ENCODE data around the gene NKX6-1.

The NKX6-1 gene

GRCh38 chr4:84498203-84498934 is 723 bp downstream of the NKX6-1 start:
- peaks cover 85 to 100% of the 10 kb centered on the region in 2 donors for H3K27me3 ChIP-seq (ENCODE audit: control insufficient read depth in 1 of 2, insufficient read depth in 2 of 2, low read length in 2 of 2)
- H3K9ac ChIP-seq (ENCODE audit: low read length in 2 of 2): no peak overlapping the region
- H3K27ac ChIP-seq (ENCODE audit: low read length): no peak overlapping the region
- H3K4me3 ChIP-seq (ENCODE audit: low read length in 2 of 2): peak overlapping the region; percentile 69
- H3K9me3 ChIP-seq (ENCODE audit: control insufficient read depth in 2 of 2, low read length in 2 of 2): peaks cover 0 to 2% of the 10 kb centered on the region in 2 donors
- H3K36me3 ChIP-seq (ENCODE audit: control insufficient read depth in 2 of 2, insufficient read depth in 2 of 2, low read length in 2 of 2): no peaks in the 10 kb centered on the region
- peaks cover 37% of the 10 kb centered on the region for H3K4me1 ChIP-seq (ENCODE audit: control insufficient read depth, insufficient read depth, low read length)

- H3K27ac ChIP-seq (ENCODE audit: low read length): no peak overlapping the region
- peaks cover 0 to 2% of the 10 kb centered on the region in 2 donors for H3K9me3 ChIP-seq (ENCODE audit: control insufficient read depth in 2 of 2, low read length in 2 of 2)
- H3K9ac ChIP-seq (ENCODE audit: low read length in 2 of 2): no peak overlapping the region
- no peaks in the 10 kb centered on the region for H3K36me3 ChIP-seq (ENCODE audit: control insufficient read depth in 2 of 2, insufficient read depth in 2 of 2, low read length in 2 of 2)
- peaks cover 42% of the 10 kb centered on the region for H3K4me1 ChIP-seq (ENCODE audit: control insufficient read depth, insufficient read depth, low read length)
- H3K4me3 ChIP-seq (ENCODE audit: low read length in 2 of 2): peak overlapping the region; percentile 69
- H3K27me3 ChIP-seq (ENCODE audit: control insufficient read depth in 1 of 2, insufficient read depth in 2 of 2, low read length in 2 of 2): peaks cover 83 to 100% of the 10 kb centered on the region in 2 donors
These were observed 1.4 kb downstream of the NKX6-1 start for GRCh38 chr4:84497504-84498202.

GRCh38 chr4:84496706-84497503 is 2.2 kb downstream of the NKX6-1 start:
- Histone ChIP-seq H3K27ac (ENCODE audit: low read length) (no peak overlapping the region), H3K9ac (ENCODE audit: low read length in 2 of 2) (no peak overlapping the region), H3K27me3 (ENCODE audit: control insufficient read depth in 1 of 2, insufficient read depth in 2 of 2, low read length in 2 of 2) (peaks cover 84 to 98% of the 10 kb centered on the region in 2 donors), H3K9me3 (ENCODE audit: control insufficient read depth in 2 of 2, low read length in 2 of 2) (peaks cover 0 to 2% of the 10 kb centered on the region in 2 donors), H3K4me1 (ENCODE audit: control insufficient read depth, insufficient read depth, low read length) (peaks cover 42% of the 10 kb centered on the region), H3K4me3 (ENCODE audit: low read length in 2 of 2) (no peak overlapping the region), H3K36me3 (ENCODE audit: control insufficient read depth in 2 of 2, insufficient read depth in 2 of 2, low read length in 2 of 2) (no peaks in the 10 kb centered on the region)

- Histone ChIP-seq H3K4me1 (ENCODE audit: control insufficient read depth, insufficient read depth, low read length) (peaks cover 42% of the 10 kb centered on the region), H3K9me3 (ENCODE audit: control insufficient read depth in 2 of 2, low read length in 2 of 2) (peaks cover 0 to 2% of the 10 kb centered on the region in 2 donors), H3K27me3 (ENCODE audit: control insufficient read depth in 1 of 2, insufficient read depth in 2 of 2, low read length in 2 of 2) (peaks cover 82 to 98% of the 10 kb centered on the region in 2 donors), H3K4me3 (ENCODE audit: low read length in 2 of 2) (no peak overlapping the region), H3K9ac (ENCODE audit: low read length in 2 of 2) (no peak overlapping the region), H3K27ac (ENCODE audit: low read length) (no peak overlapping the region), H3K36me3 (ENCODE audit: control insufficient read depth in 2 of 2, insufficient read depth in 2 of 2, low read length in 2 of 2) (no peaks in the 10 kb centered on the region)
These were observed 2.8 kb downstream of the NKX6-1 start for GRCh38 chr4:84496331-84496705.

DNA sequence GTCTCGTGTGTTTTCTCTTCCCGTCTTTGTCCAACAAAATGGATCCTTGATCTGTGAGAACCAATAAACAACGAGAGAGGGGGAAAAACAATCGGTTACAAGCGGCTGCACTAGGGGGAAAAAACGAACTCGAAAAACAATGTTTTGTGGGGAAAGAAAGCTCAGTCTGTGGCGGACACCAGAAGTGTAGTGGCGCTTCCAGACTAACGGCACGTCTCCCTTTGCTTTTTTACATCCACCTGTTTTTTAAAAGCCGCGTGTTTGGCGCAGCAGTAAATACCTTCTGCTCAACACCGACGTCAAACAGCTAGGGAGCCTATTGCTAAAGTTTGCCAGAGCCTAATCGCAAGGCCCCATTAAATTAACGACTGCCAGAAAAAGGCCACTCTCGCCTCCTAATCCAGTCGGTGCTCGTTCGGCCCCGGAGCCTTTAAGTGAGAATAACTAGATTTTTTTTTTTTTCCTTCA is 3.3 kb downstream of the NKX6-1 start:
- no peak overlapping the region for H3K4me3 ChIP-seq (ENCODE audit: low read length in 2 of 2)
- H3K9ac ChIP-seq (ENCODE audit: low read length in 2 of 2): no peak overlapping the region
- H3K4me1 ChIP-seq (ENCODE audit: control insufficient read depth, insufficient read depth, low read length): peaks cover 42% of the 10 kb centered on the region
- H3K9me3 ChIP-seq (ENCODE audit: control insufficient read depth in 2 of 2, low read length in 2 of 2): peaks cover 0 to 2% of the 10 kb centered on the region in 2 donors
- H3K27ac ChIP-seq (ENCODE audit: low read length): no peak overlapping the region
- peaks cover 78 to 98% of the 10 kb centered on the region in 2 donors for H3K27me3 ChIP-seq (ENCODE audit: control insufficient read depth in 1 of 2, insufficient read depth in 2 of 2, low read length in 2 of 2)
- H3K36me3 ChIP-seq (ENCODE audit: control insufficient read depth in 2 of 2, insufficient read depth in 2 of 2, low read length in 2 of 2): no peaks in the 10 kb centered on the region

GRCh38 chr4:84495118-84495793 is 3.8 kb downstream of the NKX6-1 start:
- no peak overlapping the region for H3K9ac ChIP-seq (ENCODE audit: low read length in 2 of 2)
- H3K9me3 ChIP-seq (ENCODE audit: control insufficient read depth in 2 of 2, low read length in 2 of 2): peaks cover 0 to 2% of the 10 kb centered on the region in 2 donors
- H3K36me3 ChIP-seq (ENCODE audit: control insufficient read depth in 2 of 2, insufficient read depth in 2 of 2, low read length in 2 of 2): no peaks in the 10 kb centered on the region
- peaks cover 41% of the 10 kb centered on the region for H3K4me1 ChIP-seq (ENCODE audit: control insufficient read depth, insufficient read depth, low read length)
- H3K4me3 ChIP-seq (ENCODE audit: low read length in 2 of 2): no peak overlapping the region
- H3K27ac ChIP-seq (ENCODE audit: low read length): no peak overlapping the region
- H3K27me3 ChIP-seq (ENCODE audit: control insufficient read depth in 1 of 2, insufficient read depth in 2 of 2, low read length in 2 of 2): peaks cover 78 to 97% of the 10 kb centered on the region in 2 donors

- Histone ChIP-seq H3K27me3 (ENCODE audit: control insufficient read depth in 1 of 2, insufficient read depth in 2 of 2, low read length in 2 of 2) (peaks cover 77 to 96% of the 10 kb centered on the region in 2 donors), H3K9ac (ENCODE audit: low read length in 2 of 2) (no peak overlapping the region), H3K4me3 (ENCODE audit: low read length in 2 of 2) (no peak overlapping the region), H3K36me3 (ENCODE audit: control insufficient read depth in 2 of 2, insufficient read depth in 2 of 2, low read length in 2 of 2) (no peaks in the 10 kb centered on the region), H3K4me1 (ENCODE audit: control insufficient read depth, insufficient read depth, low read length) (peaks cover 34% of the 10 kb centered on the region), H3K27ac (ENCODE audit: low read length) (no peak overlapping the region), H3K9me3 (ENCODE audit: control insufficient read depth in 2 of 2, low read length in 2 of 2) (peaks cover 0 to 2% of the 10 kb centered on the region in 2 donors)
These were observed 4.6 kb downstream of the NKX6-1 start for GRCh38 chr4:84494531-84494930.

DNA sequence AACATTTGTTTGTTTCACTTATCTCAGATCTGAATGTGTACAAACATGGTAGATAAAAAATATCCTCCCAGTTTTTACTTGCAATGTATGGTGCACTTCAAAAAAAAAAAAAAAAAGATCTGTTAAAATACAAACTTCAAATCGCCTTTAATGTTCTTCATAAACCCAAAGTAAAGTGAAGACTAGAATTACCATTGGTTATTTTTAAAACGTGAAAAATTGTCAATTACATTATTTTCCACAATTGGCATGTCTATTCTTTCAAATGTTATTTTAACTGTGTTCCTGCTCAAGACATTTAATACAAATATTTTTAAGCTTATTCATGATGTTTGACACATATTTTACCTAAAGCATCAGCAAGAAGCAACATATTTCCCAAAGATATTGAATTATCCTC is 5.0 kb downstream of the NKX6-1 start:
- Histone ChIP-seq H3K36me3 (ENCODE audit: control insufficient read depth in 2 of 2, insufficient read depth in 2 of 2, low read length in 2 of 2) (no peaks in the 10 kb centered on the region), H3K27me3 (ENCODE audit: control insufficient read depth in 1 of 2, insufficient read depth in 2 of 2, low read length in 2 of 2) (peaks cover 78 to 93% of the 10 kb centered on the region in 2 donors)

DNA sequence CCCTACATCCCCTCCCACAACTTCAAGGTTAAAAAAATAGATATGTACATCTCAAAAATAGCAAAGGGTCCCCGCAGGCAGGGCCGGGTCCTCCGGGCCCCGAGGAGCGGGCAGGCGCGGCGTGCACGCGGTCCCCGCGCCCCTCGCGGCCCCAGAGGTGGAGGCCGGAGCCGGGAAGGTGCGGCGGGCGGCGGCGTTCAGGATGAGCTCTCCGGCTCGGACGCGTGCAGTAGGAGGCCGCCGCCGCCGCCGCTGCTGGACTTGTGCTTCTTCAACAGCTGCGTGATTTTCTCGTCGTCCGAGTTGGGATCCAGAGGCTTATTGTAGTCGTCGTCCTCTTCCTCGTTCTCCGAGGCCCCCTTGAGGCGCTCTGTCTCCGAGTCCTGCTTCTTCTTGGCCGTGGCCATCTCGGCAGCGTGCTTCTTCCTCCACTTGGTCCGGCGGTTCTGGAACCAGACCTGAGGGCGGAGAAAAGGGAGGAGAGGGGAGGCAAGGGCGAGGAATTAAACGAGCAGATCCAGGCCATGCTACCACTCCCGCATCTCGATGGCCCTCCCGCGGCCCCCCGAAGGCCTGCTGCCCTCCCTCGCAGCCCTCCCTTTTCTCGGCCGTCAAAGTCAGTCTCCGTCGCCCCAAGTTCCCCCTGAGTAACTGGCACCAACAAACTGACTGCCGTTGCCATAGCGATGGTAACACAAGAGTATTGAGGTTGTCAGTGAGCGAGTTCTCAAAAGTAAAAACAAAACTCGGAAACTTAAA is 5.8 kb downstream of the NKX6-1 start:
- peaks cover 21% of the 10 kb centered on the region for H3K4me1 ChIP-seq (ENCODE audit: control insufficient read depth, insufficient read depth, low read length)
- H3K27ac ChIP-seq (ENCODE audit: low read length): no peak overlapping the region
- no peak overlapping the region for H3K9ac ChIP-seq (ENCODE audit: low read length in 2 of 2)
- no peaks in the 10 kb centered on the region for H3K36me3 ChIP-seq (ENCODE audit: control insufficient read depth in 2 of 2, insufficient read depth in 2 of 2, low read length in 2 of 2)
- H3K27me3 ChIP-seq (ENCODE audit: control insufficient read depth in 1 of 2, insufficient read depth in 2 of 2, low read length in 2 of 2): peaks cover 71 to 86% of the 10 kb centered on the region in 2 donors
- peak overlapping the region in 1 of 2 donors; percentile 40 for H3K4me3 ChIP-seq (ENCODE audit: low read length in 2 of 2)
- H3K9me3 ChIP-seq (ENCODE audit: control insufficient read depth in 2 of 2, low read length in 2 of 2): peaks cover 0 to 2% of the 10 kb centered on the region in 2 donors

More for the DNA sequence above, 5.0 kb downstream of the NKX6-1 start:
- no peak overlapping the region for H3K9ac ChIP-seq (ENCODE audit: low read length in 2 of 2)
- H3K27ac ChIP-seq (ENCODE audit: low read length): no peak overlapping the region
- H3K9me3 ChIP-seq (ENCODE audit: control insufficient read depth in 2 of 2, low read length in 2 of 2): peaks cover 0 to 2% of the 10 kb centered on the region in 2 donors
- H3K4me1 ChIP-seq (ENCODE audit: control insufficient read depth, insufficient read depth, low read length): peaks cover 29% of the 10 kb centered on the region
- H3K4me3 ChIP-seq (ENCODE audit: low read length in 2 of 2): no peak overlapping the region

All from stomach smooth muscle (tissue), 2 donors.